Sigmoid colon (tissue), 7 donors: ENCODE measurements around the gene LDLRAD1. TPM values are rescaled to one million over a fixed set of nuclear protein-coding genes. Genes with fewer than 3 reads are reported as not detected.
A peak's percentile ranks its signal among the peaks of the same experiment; 100 is the strongest.

ENCODE experiments used
- DNase-seq: peaks from one replicate; pipeline ENCODE4 v3.0.0-alpha.2; 2019
- H3K27ac ChIP-seq, 4 donors: fragments of 200-600 bp; sonication (generic); one replicate each; pipeline ENCODE4 v1.5.1; 2016 to 2019; ENCODE audit warnings: mild to moderate bottlenecking in 1 of 4
- H3K27me3 ChIP-seq, 3 donors: fragments of 200-600 bp; sonication (generic); one replicate each; pipeline ENCODE4 v1.5.1; 2019; ENCODE audit warnings: mild to moderate bottlenecking in 1 of 3
- H3K36me3 ChIP-seq, 4 donors: fragments of 200-600 bp; sonication (generic); one replicate each; pipeline ENCODE4 v1.5.1; 2016 to 2019
- H3K4me1 ChIP-seq, 4 donors: fragments of 200-600 bp; sonication (generic); one replicate each; pipeline ENCODE4 v1.5.1; 2017 to 2019
- H3K4me3 ChIP-seq, 4 donors: fragments of 200-600 bp; sonication (generic); one replicate each; pipeline ENCODE4 v1.5.1; 2017 to 2019; ENCODE audit warnings: mild to moderate bottlenecking in 2 of 4, moderate library complexity in 1 of 4
- H3K9me3 ChIP-seq, 4 donors: fragments of 200-600 bp in 3 of 4; sonication (generic) in 3 of 4; one replicate each; pipeline versions ENCODE4 v1.5.1 to v1.6.1; 2013 to 2019
- CTCF ChIP-seq, 4 experiments: fragments of 450-650 bp in 3 of 4; fragments of 200-600 bp in 1 of 4; IDR thresholded peaks; one replicate each; pipeline ENCODE4 v1.5.1; 2016 to 2019; ENCODE audit warnings: antibody characterized with exemption in 4 of 4, mild to moderate bottlenecking in 3 of 4, moderate library complexity in 2 of 4
- EP300 ChIP-seq, 4 donors: sonication (generic); formaldehyde crosslinking; IDR thresholded peaks; one replicate each; pipeline ENCODE4 v1.6.1; 2017; ENCODE audit warnings: antibody characterized with exemption in 4 of 4
- POLR2A ChIP-seq, 2 donors: fragments of 450-650 bp; IDR thresholded peaks; one replicate each; pipeline ENCODE4 v1.6.1; 2016; ENCODE audit warnings: antibody characterized with exemption in 2 of 2, mild to moderate bottlenecking in 2 of 2, moderate library complexity in 2 of 2
- POLR2AphosphoS5 ChIP-seq, 4 donors: sonication (generic); formaldehyde crosslinking; IDR thresholded peaks; one replicate each; pipeline ENCODE4 v1.6.1; 2017; ENCODE audit warnings: antibody characterized with exemption in 4 of 4
- WGBS, 2 donors: extraction: QIAGEN DNeasy Blood & Tissue Kit; methylation state at CpG; one replicate each; pipeline ENCODE4 v1.1.7; 2013; 5-methylcytosine and 5-hydroxymethylcytosine counted together
- intact Hi-C: fragments of 100-400 bp; cut with DNase I; formaldehyde crosslinking; loops from one replicate; pipeline ENCODE4 v1.15.1; 2023
- polyA plus RNA-seq, 3 donors: library from polyadenylated mRNA; stranded (reverse); fragments of 200-250 nt; gene quantifications; one replicate each; pipeline ENCODE4 v1.2.3, GENCODE V29; 2013
- total RNA-seq, 4 donors: library from RNA; depleted of rRNA; stranded (reverse); fragments of >200 nt; gene quantifications; one replicate each; pipeline ENCODE4 v1.1.0, GENCODE V29; 2016
- donor health status: healthy with polysubstance abuse.
- donor health status: Bipolar disorder and iron deficiency.
- donor health status: healthy.

Gene LDLRAD1
- total and polyA plus RNA-seq, 7 donors = not detected

GRCh38 chr1:53984726-53985125 lies 33.3 kb downstream of the LDLRAD1 start:
- no peak overlapping the region for H3K27ac ChIP-seq
- intact Hi-C loops = no loop called here
- DNase-seq = no peak
- H3K4me3 ChIP-seq = no peak overlapping the region
- peaks cover 0 to 14% (median 4%) of the 10 kb centered on the region in 4 donors for H3K4me1 ChIP-seq
- TF ChIP-seq POLR2A (IDR thresholded peaks at IDR 0.05) (no peak), CTCF (IDR thresholded peaks at IDR 0.05) (no peak), EP300 (IDR thresholded peaks at IDR 0.05) (no peak), POLR2AphosphoS5 (IDR thresholded peaks at IDR 0.05) (no peak)
- no peaks in the 10 kb centered on the region for H3K27me3 ChIP-seq
- no peaks in the 10 kb centered on the region for H3K36me3 ChIP-seq
- H3K9me3 ChIP-seq = no peaks in the 10 kb centered on the region

GRCh38 chr1:53982763-53983104 lies 35.3 kb downstream of the LDLRAD1 start:
- Histone ChIP-seq H3K27ac (peak overlapping the region; percentile 56 to 69 (median 67)), H3K4me3 (peak overlapping the region; percentile 3 to 52 (median 40)), H3K36me3 (no peaks in the 10 kb centered on the region), H3K4me1 (peaks cover 0 to 14% (median 4%) of the 10 kb centered on the region in 4 donors), H3K27me3 (no peaks in the 10 kb centered on the region), H3K9me3 (no peaks in the 10 kb centered on the region)
- TF ChIP-seq POLR2AphosphoS5 (IDR thresholded peaks at IDR 0.05) = no peak
- no peak for TF ChIP-seq EP300 (IDR thresholded peaks at IDR 0.05)
- TF ChIP-seq POLR2A (IDR thresholded peaks at IDR 0.05) = no peak
- TF ChIP-seq CTCF (IDR thresholded peaks at IDR 0.05) = no peak
- no peak for DNase-seq
- intact Hi-C loops = no loop called here
- 16 to 50% methylated on average over 4 of the region's 4 CpGs for WGBS, 2 donors

GRCh38 chr1:53982034-53982762 lies 35.8 kb downstream of the LDLRAD1 start:
- Histone ChIP-seq H3K36me3 (no peaks in the 10 kb centered on the region), H3K9me3 (no peaks in the 10 kb centered on the region), H3K4me1 (peaks cover 0 to 14% (median 4%) of the 10 kb centered on the region in 4 donors), H3K4me3 (peak overlapping the region; percentile 3 to 52 (median 40)), H3K27me3 (no peaks in the 10 kb centered on the region), H3K27ac (peak overlapping the region; percentile 56 to 69 (median 67))
- DNase-seq = no peak
- no peak for TF ChIP-seq EP300 (IDR thresholded peaks at IDR 0.05)
- TF ChIP-seq POLR2AphosphoS5 (IDR thresholded peaks at IDR 0.05) = peak in 1 of 4 donors; percentile 4
- TF ChIP-seq POLR2A (IDR thresholded peaks at IDR 0.05) = no peak
- WGBS, 2 donors = 44 to 45% methylated on average over 20 of the region's 20 CpGs
- intact Hi-C loops = no loop called here

GRCh38 chr1:53981220-53981619 lies 36.8 kb downstream of the LDLRAD1 start:
- intact Hi-C loops = no loop called here
- no peaks in the 10 kb centered on the region for H3K27me3 ChIP-seq
- TF ChIP-seq POLR2AphosphoS5 (IDR thresholded peaks at IDR 0.05) = no peak
- TF ChIP-seq CTCF (IDR thresholded peaks at IDR 0.05) = no peak
- no peak for TF ChIP-seq POLR2A (IDR thresholded peaks at IDR 0.05)
- no peak for TF ChIP-seq EP300 (IDR thresholded peaks at IDR 0.05)
- H3K4me1 ChIP-seq = peaks cover 0 to 14% (median 4%) of the 10 kb centered on the region in 4 donors
- no peaks in the 10 kb centered on the region for H3K9me3 ChIP-seq
- H3K36me3 ChIP-seq = no peaks in the 10 kb centered on the region
- H3K4me3 ChIP-seq = no peak overlapping the region
- no peak for DNase-seq
- H3K27ac ChIP-seq = peak overlapping the region in 1 of 4 donors; percentile 69
- 97 to 98% methylated on average over 6 of the region's 6 CpGs for WGBS, 2 donors

- peaks cover 0 to 14% (median 4%) of the 10 kb centered on the region in 4 donors for H3K4me1 ChIP-seq
- 89 to 92% methylated on average over 13 of the region's 13 CpGs for WGBS, 2 donors
- intact Hi-C loops = no loop called here
- H3K9me3 ChIP-seq = no peaks in the 10 kb centered on the region
- peak overlapping the region in 1 of 4 donors; percentile 69 for H3K27ac ChIP-seq
- H3K4me3 ChIP-seq = no peak overlapping the region
- H3K36me3 ChIP-seq = no peaks in the 10 kb centered on the region
- H3K27me3 ChIP-seq = no peaks in the 10 kb centered on the region
- no peak for DNase-seq
- no peak for TF ChIP-seq EP300 (IDR thresholded peaks at IDR 0.05)
Measured at GRCh38 chr1:53979712-53980450, 38.1 kb downstream of the LDLRAD1 start.
